IMR-90 (cell line): Measurements from ENCODE around the gene TBX1. TPM values are rescaled to one million over a fixed set of nuclear protein-coding genes. Genes with fewer than 3 reads are reported as not detected.

Source experiments
- ATAC-seq: fragments of 200-7000 bp; cut with Tn5 transposase; 2 replicates; pipeline ENCODE4 v1.9.1; 2020; ENCODE audit warnings: low read depth, mild to moderate bottlenecking, moderate library complexity
- BruUV-seq: library from RNA; stranded (reverse); fragments of 400-500 nt; replicated peaks from 2 replicates; lab custom pipeline; 2021; lab: Mats Ljungman, UMichigan
- CTCF ChIA-PET: fragments of 300-600 bp; formaldehyde crosslinking; extraction: SDS; loops from one replicate; lab custom pipeline; 2021; ENCODE audit warnings: antibody characterized with exemption; lab: Yijun Ruan, JAX
- POLR2A ChIA-PET: fragments of 300-600 bp; sonication (Branson Sonifier 250); formaldehyde crosslinking; loops from one replicate; lab custom pipeline; 2022; ENCODE audit warnings: antibody characterized with exemption; ENCODE audit not compliant: unreplicated experiment; lab: Charles Lee
- DNase-seq: peaks from one replicate; pipeline ENCODE4 v3.0.0; 2013
- H2AFZ ChIP-seq: replicated peaks from 2 replicates; pipeline ENCODE3; 2013; ENCODE audit warnings: low read length, mild to moderate bottlenecking; ENCODE audit not compliant: poor library complexity
- H2AK5ac ChIP-seq: 2 replicates; pipeline ENCODE4 v1.6.1; 2013; ENCODE audit warnings: low read depth, low read length, inconsistent platforms
- H2AK9ac ChIP-seq: replicated peaks from 2 replicates; pipeline ENCODE3; 2013; ENCODE audit warnings: mild to moderate bottlenecking, low read depth, low read length, moderate library complexity; ENCODE audit not compliant: poor library complexity
- H2BK120ac ChIP-seq: 2 replicates; pipeline ENCODE4 v1.6.1; 2013; ENCODE audit warnings: low read depth, low read length, inconsistent platforms
- H2BK15ac ChIP-seq: 3 replicates; pipeline ENCODE4 v1.6.1; 2013; ENCODE audit warnings: low read depth, low read length, inconsistent platforms
- H2BK20ac ChIP-seq: 2 replicates; pipeline ENCODE4 v1.6.1; 2013; ENCODE audit warnings: low read depth, mild to moderate bottlenecking, inconsistent platforms, low read length, moderate library complexity
- H2BK5ac ChIP-seq: 2 replicates; pipeline ENCODE4 v1.6.1; 2013; ENCODE audit warnings: mild to moderate bottlenecking, low read depth, low read length, inconsistent platforms; ENCODE audit not compliant: poor library complexity, severe bottlenecking
- H3K14ac ChIP-seq: replicated peaks from 2 replicates; pipeline ENCODE4 v1.6.1; 2013; ENCODE audit warnings: low read depth, low read length, inconsistent platforms
- H3K18ac ChIP-seq: 2 replicates; pipeline ENCODE4 v1.6.1; 2013; ENCODE audit warnings: low read depth, low read length, control low read depth
- H3K23ac ChIP-seq: 2 replicates; pipeline ENCODE4 v1.6.1; 2013; ENCODE audit warnings: low read depth, low read length, inconsistent platforms
- H3K27ac ChIP-seq: 2 replicates; pipeline ENCODE4 v1.5.1; 2013; ENCODE audit warnings: mild to moderate bottlenecking, control low read depth, low read length; ENCODE audit not compliant: insufficient read depth
- H3K27me3 ChIP-seq: 2 replicates; pipeline ENCODE4 v1.6.1; 2013; ENCODE audit warnings: low read length; ENCODE audit not compliant: control insufficient read depth, insufficient read depth
- H3K36me3 ChIP-seq: 2 replicates; pipeline ENCODE4 v1.6.1; 2013; ENCODE audit warnings: low read length, mixed read lengths; ENCODE audit not compliant: control insufficient read depth, insufficient read depth
- H3K4ac ChIP-seq: 2 replicates; pipeline ENCODE4 v1.6.1; 2013; ENCODE audit warnings: low read depth, low read length, inconsistent platforms
- H3K4me1 ChIP-seq: 2 replicates; pipeline ENCODE4 v1.6.1; 2013; ENCODE audit warnings: low read length, mixed read lengths; ENCODE audit not compliant: control insufficient read depth, insufficient read depth
- H3K4me2 ChIP-seq: 2 replicates; pipeline ENCODE4 v1.6.1; 2013; ENCODE audit warnings: low read depth, mild to moderate bottlenecking, control low read depth, low read length, moderate library complexity
- H3K4me3 ChIP-seq: 2 replicates; pipeline ENCODE4 v1.5.1; 2013; ENCODE audit warnings: low read depth, mild to moderate bottlenecking, control low read depth, low read length, moderate library complexity; ENCODE audit not compliant: insufficient read depth
- H3K56ac ChIP-seq: 2 replicates; pipeline ENCODE4 v1.6.1; 2013; ENCODE audit warnings: low read length, inconsistent platforms; ENCODE audit not compliant: insufficient read depth; ENCODE audit errors: extremely low read depth
- H3K79me1 ChIP-seq, 2 experiments: 2 replicates each; pipeline ENCODE4 v1.6.1; 2013; ENCODE audit warnings: low read length in 2 of 2, inconsistent platforms in 1 of 2, low read depth in 1 of 2
- H3K9ac ChIP-seq: 2 replicates; pipeline ENCODE4 v1.6.1; 2013; ENCODE audit warnings: low read depth, low read length, control low read depth
- H3K9me1 ChIP-seq: 2 replicates; pipeline ENCODE4 v1.6.1; 2013; ENCODE audit warnings: low read length, inconsistent platforms; ENCODE audit not compliant: insufficient read depth
- H3K9me3 ChIP-seq: 2 replicates; pipeline ENCODE4 v1.6.1; 2013; ENCODE audit warnings: low read length; ENCODE audit not compliant: control insufficient read depth, insufficient read depth
- H4K20me1 ChIP-seq: 2 replicates; pipeline ENCODE4 v1.6.1; 2013; ENCODE audit warnings: low read length, inconsistent platforms; ENCODE audit not compliant: insufficient read depth
- H4K5ac ChIP-seq: 2 replicates; pipeline ENCODE4 v1.6.1; 2013; ENCODE audit warnings: mild to moderate bottlenecking, low read depth, low read length, control low read depth
- H4K8ac ChIP-seq, 2 experiments: 2 replicates each; pipeline ENCODE4 v1.6.1; 2013; ENCODE audit warnings: low read depth in 2 of 2, low read length in 2 of 2, control low read depth in 1 of 2, inconsistent platforms in 1 of 2
- H4K91ac ChIP-seq: 2 replicates; pipeline ENCODE4 v1.6.1; 2013; ENCODE audit warnings: low read depth, low read length, inconsistent platforms; ENCODE audit not compliant: insufficient read depth
- BHLHE40 ChIP-seq: fragments of 150-350 bp; IDR thresholded peaks from 2 replicates; pipeline ENCODE4 v1.6.1; 2016; ENCODE audit warnings: mild to moderate bottlenecking, low read depth, low read length
- CHD1 ChIP-seq: IDR thresholded peaks from 2 replicates; pipeline ENCODE4 v1.6.1; 2012; ENCODE audit warnings: low read depth, low read length, improper control_type of control experiment
- CTCF ChIP-seq: conservative IDR thresholded peaks from 2 replicates; pipeline ENCODE4 v1.5.1; 2012; ENCODE audit warnings: mild to moderate bottlenecking, low read depth, low read length, improper control_type of control experiment
- FOS ChIP-seq: fragments of 150-350 bp; IDR thresholded peaks from 2 replicates; pipeline ENCODE4 v1.6.1; 2016; ENCODE audit warnings: low read depth, low read length
- MAFK ChIP-seq: IDR thresholded peaks from 2 replicates; pipeline ENCODE4 v1.6.1; 2012; ENCODE audit warnings: low read depth, low read length, improper control_type of control experiment
- MAZ ChIP-seq: IDR thresholded peaks from 2 replicates; pipeline ENCODE4 v1.6.1; 2012; ENCODE audit warnings: low read depth, mild to moderate bottlenecking, low read length, improper control_type of control experiment, moderate library complexity, borderline replicate concordance
- MXI1 ChIP-seq: IDR thresholded peaks from 2 replicates; pipeline ENCODE4 v1.6.1; 2012; ENCODE audit warnings: low read depth, mild to moderate bottlenecking, low read length, moderate library complexity, borderline replicate concordance
- NFE2L2 ChIP-seq: fragments of 150-350 bp; IDR thresholded peaks from 2 replicates; pipeline ENCODE4 v1.6.1; 2016; ENCODE audit warnings: low read depth, mild to moderate bottlenecking, low read length
- POLR2A ChIP-seq: IDR thresholded peaks from 2 replicates; pipeline ENCODE4 v1.6.1; 2012; ENCODE audit warnings: mild to moderate bottlenecking, low read depth, low read length
- RAD21 ChIP-seq: IDR thresholded peaks from 2 replicates; pipeline ENCODE4 v1.6.1; 2012; ENCODE audit warnings: low read length, improper control_type of control experiment
- RCOR1 ChIP-seq: IDR thresholded peaks from 2 replicates; pipeline ENCODE4 v1.6.1; 2012; ENCODE audit warnings: mild to moderate bottlenecking, low read length, improper control_type of control experiment; ENCODE audit not compliant: insufficient replicate concordance
- RFX5 ChIP-seq: IDR thresholded peaks from 2 replicates; pipeline ENCODE4 v1.8.0; 2012; ENCODE audit warnings: low read depth, mild to moderate bottlenecking, low read length, moderate library complexity
- WGBS, 2 experiments: methylation state at CpG; one replicate each; pipeline versions ENCODE4 v1.1.5 to v1.1.7; 2013; ENCODE audit warnings: missing lambda C conversion rate in 2 of 2; ENCODE audit not compliant: insufficient read length in 1 of 2; ENCODE audit errors: extremely low coverage in 2 of 2; 5-methylcytosine and 5-hydroxymethylcytosine counted together
- dilution Hi-C: fragments of 300-500 bp; cut with HindIII; formaldehyde crosslinking; loops from one replicate; pipeline ENCODE4 v1.14.3; 2018; ENCODE audit warnings: low sequenced_read_pairs; ENCODE audit not compliant: unreplicated experiment
- in situ Hi-C: fragments of 300-500 bp; cut with MboI; formaldehyde crosslinking; loops from 3 replicates; pipeline ENCODE4 v1.14.3; 2019; ENCODE audit warnings: low sequenced_read_pairs, inconsistent platforms, mixed read lengths
- intact Hi-C: fragments of 100-400 bp; cut with micrococcal nuclease; formaldehyde crosslinking; loops from 2 replicates; pipeline ENCODE4 v1.10.0; 2022
- polyA plus RNA-seq, 3 experiments: library from polyadenylated mRNA; depleted of rRNA; stranded (reverse); fragments of >200 nt; gene quantifications; 2 replicates each; pipeline ENCODE4 v1.2.3, GENCODE V29; 2012; ENCODE audit warnings: low replicate concordance in 1 of 3
- total RNA-seq: library from RNA; depleted of rRNA; stranded (reverse); fragments of >200 nt; gene quantifications from 2 replicates; pipeline ENCODE4 v1.2.3, GENCODE V29; 2012
- TF ChIP-seq, protein P1 (sequence below): fragments of 150-350 bp; IDR thresholded peaks from 2 replicates; pipeline ENCODE4 v1.6.1; 2017; ENCODE audit warnings: mild to moderate bottlenecking, antibody characterized with exemption, low read length, low read depth
- TF ChIP-seq, protein P2 (sequence below): fragments of 150-350 bp; IDR thresholded peaks from 2 replicates; pipeline ENCODE4 v1.6.1; 2016; ENCODE audit warnings: low read depth, mild to moderate bottlenecking, low read length, moderate library complexity, borderline replicate concordance

The TBX1 gene
- total and polyA plus RNA-seq, 2 of the 4 experiments (the other 2 are of a cell fraction): 0.03 TPM; not detected in 1

GRCh38 chr22:19803736-19804267, 43.2 kb downstream of the TBX1 start:
- Histone ChIP-seq H3K23ac (no peak overlapping the region), H3K14ac (no peak overlapping the region), H4K5ac (no peak overlapping the region), H3K9me3 (no peaks in the 10 kb centered on the region), H3K4me3 (no peak overlapping the region), H3K56ac (no peak overlapping the region), H3K9me1 (peaks cover 6% of the 10 kb centered on the region), H2BK5ac (no peak overlapping the region), H3K79me1 (no peaks in the 10 kb centered on the region), H3K36me3 (no peaks in the 10 kb centered on the region), H4K91ac (no peak overlapping the region), H4K20me1 (no peaks in the 10 kb centered on the region), H3K18ac (no peak overlapping the region), H3K9ac (no peak overlapping the region), H2AK9ac (peak overlapping the region; percentile 42), H2BK15ac (no peak overlapping the region), H3K4me1 (peaks cover 13% of the 10 kb centered on the region), H4K8ac (no peak overlapping the region), H3K4ac (no peak overlapping the region), H2AFZ (no peak overlapping the region), H3K27me3 (no peaks in the 10 kb centered on the region), H2AK5ac (no peak overlapping the region), H3K27ac (no peak overlapping the region), H3K4me2 (no peak overlapping the region), H2BK120ac (no peak overlapping the region), H2BK20ac (no peak overlapping the region)
- no peak for DNase-seq
- POLR2A ChIA-PET: no interaction called here
- in situ Hi-C loops (no loop called here), intact Hi-C loops (no loop called here), dilution Hi-C loops (no loop called here)
- TF ChIP-seq, protein P1, sequence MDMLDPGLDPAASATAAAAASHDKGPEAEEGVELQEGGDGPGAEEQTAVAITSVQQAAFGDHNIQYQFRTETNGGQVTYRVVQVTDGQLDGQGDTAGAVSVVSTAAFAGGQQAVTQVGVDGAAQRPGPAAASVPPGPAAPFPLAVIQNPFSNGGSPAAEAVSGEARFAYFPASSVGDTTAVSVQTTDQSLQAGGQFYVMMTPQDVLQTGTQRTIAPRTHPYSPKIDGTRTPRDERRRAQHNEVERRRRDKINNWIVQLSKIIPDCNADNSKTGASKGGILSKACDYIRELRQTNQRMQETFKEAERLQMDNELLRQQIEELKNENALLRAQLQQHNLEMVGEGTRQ: no peak
- TF ChIP-seq RCOR1 (no peak), MAZ (no peak), RAD21 (no peak), CTCF (no peak), MXI1 (no peak), POLR2A (no peak), BHLHE40 (no peak), MAFK (no peak), FOS (no peak), RFX5 (no peak), CHD1 (no peak), NFE2L2 (no peak)
- TF ChIP-seq, protein P2, sequence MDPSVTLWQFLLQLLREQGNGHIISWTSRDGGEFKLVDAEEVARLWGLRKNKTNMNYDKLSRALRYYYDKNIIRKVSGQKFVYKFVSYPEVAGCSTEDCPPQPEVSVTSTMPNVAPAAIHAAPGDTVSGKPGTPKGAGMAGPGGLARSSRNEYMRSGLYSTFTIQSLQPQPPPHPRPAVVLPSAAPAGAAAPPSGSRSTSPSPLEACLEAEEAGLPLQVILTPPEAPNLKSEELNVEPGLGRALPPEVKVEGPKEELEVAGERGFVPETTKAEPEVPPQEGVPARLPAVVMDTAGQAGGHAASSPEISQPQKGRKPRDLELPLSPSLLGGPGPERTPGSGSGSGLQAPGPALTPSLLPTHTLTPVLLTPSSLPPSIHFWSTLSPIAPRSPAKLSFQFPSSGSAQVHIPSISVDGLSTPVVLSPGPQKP: no peak
- CTCF ChIA-PET: no interaction called here
- BruUV-seq: no TSS peak
- WGBS, 2 experiments: 95% methylated on average over 4 of the region's 8 CpGs; no CpG with 5 or more reads in 1 of the 2 experiments
- ATAC-seq: no peak
